ENCODE data around the gene DEFB131A. TPM values are rescaled to one million over a fixed set of nuclear protein-coding genes. Genes with fewer than 3 reads are reported as not detected.
"Not testable (repeated sequence)": the region's sequence is repeated elsewhere in the genome, so short reads cannot be mapped to it uniquely, and the experiment has no call there.

DEFB131A gene, protein sequence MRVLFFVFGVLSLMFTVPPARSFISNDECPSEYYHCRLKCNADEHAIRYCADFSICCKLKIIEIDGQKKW
- not detected in 2 replicates for polyA plus RNA-seq (2012; rRNA removed)
- not detected in 2 replicates for polyA plus RNA-seq (2012; cell fraction: cytosol; rRNA removed)
- not detected in 2 replicates for polyA plus RNA-seq (2012; cell fraction: nucleus; rRNA removed)

DNA sequence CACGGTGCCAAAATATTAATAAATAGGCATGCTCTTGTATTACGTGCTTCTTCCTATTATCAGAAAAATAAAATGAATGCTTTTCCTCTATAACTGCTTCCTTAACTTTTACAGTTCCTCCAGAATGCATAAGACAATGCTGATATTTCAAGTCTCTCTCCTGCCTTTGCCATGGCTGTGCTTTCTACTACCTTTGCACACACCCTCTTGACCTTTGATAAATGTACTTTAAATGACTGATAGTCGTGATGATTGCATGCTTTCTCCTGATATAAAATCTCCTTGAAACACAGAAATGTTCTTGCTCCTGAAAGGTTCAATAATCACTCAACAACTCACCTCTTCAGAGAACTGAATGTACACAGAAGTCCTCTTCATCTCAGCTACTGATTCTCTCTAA is at the start of gene DEFB131A:
DEFB131A (plus strand) TSS at position 301 of the 400 bp plus-strand sequence. CDS start 120 bp downstream, outside the sequence.
- POLR2A ChIA-PET: not testable (repeated sequence)
- 0% methylated on average over 3 of the region's 3 CpGs for WGBS (ENCODE audit: low lambda C conversion rate)

DNA sequence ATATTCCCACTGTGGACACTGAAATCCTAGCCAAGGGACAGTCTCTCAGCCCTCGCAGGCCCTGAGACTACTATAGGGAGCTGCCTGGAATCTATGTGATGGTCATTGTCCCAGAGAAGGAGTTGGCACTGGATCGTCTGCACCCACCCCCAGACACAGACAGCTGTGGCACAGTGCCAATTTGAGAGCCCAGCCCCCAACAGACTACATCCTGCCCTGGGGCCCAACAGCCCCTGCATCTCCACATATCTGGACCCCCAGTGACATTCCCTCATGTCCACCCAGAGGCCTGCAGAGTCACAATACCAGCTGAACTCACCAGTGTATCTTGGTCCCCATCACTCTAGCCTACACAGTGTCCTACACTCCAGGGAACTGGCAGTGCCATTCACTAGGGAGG is 38.4 kb upstream of the DEFB131A start:
- H3K79me2 ChIP-seq (ENCODE audit: insufficient read depth); H3K4me3 ChIP-seq (ENCODE audit: low read depth in 2 of 2, low read length in 1 of 2); H3K27ac ChIP-seq (ENCODE audit: low read depth in 2 of 2, low read length in 1 of 2); DNase-seq; H3K9me3 ChIP-seq; H3K9ac ChIP-seq; CTCF ChIA-PET; H2AFZ ChIP-seq (ENCODE audit: low read depth); POLR2A ChIA-PET; H4K20me1 ChIP-seq (ENCODE audit: insufficient read depth); H3K36me3 ChIP-seq (replicated peaks in 1 of 2; ENCODE audit: control insufficient read depth in 1 of 2, insufficient read depth in 2 of 2, low read length in 1 of 2); H3K4me2 ChIP-seq; H3F3A ChIP-seq (replicated peaks; ENCODE audit: insufficient read depth); H3K27me3 ChIP-seq (ENCODE audit: insufficient read depth); H3K9me2 ChIP-seq; H3K4me1 ChIP-seq (ENCODE audit: control insufficient read depth in 1 of 2, insufficient read depth in 2 of 2, low read depth in 1 of 2, low read length in 1 of 2): not testable (repeated sequence)
- no CpG with 5 or more reads among the region's 2 CpGs for WGBS (ENCODE audit: low lambda C conversion rate)

More for the DNA sequence above, at the start of gene DEFB131A:
- H3K9me3 ChIP-seq; H3K27ac ChIP-seq (ENCODE audit: low read depth in 2 of 2, low read length in 1 of 2); H3K27me3 ChIP-seq (ENCODE audit: insufficient read depth); H4K20me1 ChIP-seq (ENCODE audit: insufficient read depth); H3K9ac ChIP-seq; H3K9me2 ChIP-seq; H3F3A ChIP-seq (replicated peaks; ENCODE audit: insufficient read depth); DNase-seq; H3K36me3 ChIP-seq (replicated peaks in 1 of 2; ENCODE audit: control insufficient read depth in 1 of 2, insufficient read depth in 2 of 2, low read length in 1 of 2); CTCF ChIA-PET; H3K4me3 ChIP-seq (ENCODE audit: low read depth in 2 of 2, low read length in 1 of 2); H3K79me2 ChIP-seq (ENCODE audit: insufficient read depth); H3K4me2 ChIP-seq; H3K4me1 ChIP-seq (ENCODE audit: control insufficient read depth in 1 of 2, insufficient read depth in 2 of 2, low read depth in 1 of 2, low read length in 1 of 2); H2AFZ ChIP-seq (ENCODE audit: low read depth): not testable (repeated sequence)

DNA sequence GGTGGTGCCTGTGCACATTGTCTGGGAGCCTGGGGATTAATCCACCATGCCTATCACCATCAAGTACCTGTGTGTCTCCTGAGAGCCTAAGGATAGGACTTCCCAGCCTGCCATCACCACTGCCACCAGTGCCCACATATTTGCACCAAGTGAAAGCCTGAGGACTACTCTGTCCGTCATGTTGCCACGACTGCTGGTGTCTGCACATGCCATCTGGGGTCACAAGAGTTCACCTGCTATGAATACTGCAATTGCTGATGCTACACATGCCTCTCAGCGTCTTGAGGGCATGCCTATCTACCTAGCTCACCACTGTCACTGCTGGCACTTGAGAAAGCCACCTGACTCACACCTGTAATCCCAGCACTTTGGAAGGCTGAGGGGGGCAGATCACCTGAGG is 37.7 kb upstream of the DEFB131A start:
- H3K9me3 ChIP-seq; H3K36me3 ChIP-seq (replicated peaks in 1 of 2; ENCODE audit: control insufficient read depth in 1 of 2, insufficient read depth in 2 of 2, low read length in 1 of 2); H3F3A ChIP-seq (replicated peaks; ENCODE audit: insufficient read depth); POLR2A ChIA-PET; DNase-seq; H3K79me2 ChIP-seq (ENCODE audit: insufficient read depth); H3K27me3 ChIP-seq (ENCODE audit: insufficient read depth); H2AFZ ChIP-seq (ENCODE audit: low read depth); H3K9ac ChIP-seq; H3K27ac ChIP-seq (ENCODE audit: low read depth in 2 of 2, low read length in 1 of 2); H3K4me1 ChIP-seq (ENCODE audit: control insufficient read depth in 1 of 2, insufficient read depth in 2 of 2, low read depth in 1 of 2, low read length in 1 of 2); H3K9me2 ChIP-seq; CTCF ChIA-PET; H3K4me3 ChIP-seq (ENCODE audit: low read depth in 2 of 2, low read length in 1 of 2); H3K4me2 ChIP-seq; H4K20me1 ChIP-seq (ENCODE audit: insufficient read depth): not testable (repeated sequence)
- no CpG with 5 or more reads among the region's 3 CpGs for WGBS (ENCODE audit: low lambda C conversion rate)

DNA sequence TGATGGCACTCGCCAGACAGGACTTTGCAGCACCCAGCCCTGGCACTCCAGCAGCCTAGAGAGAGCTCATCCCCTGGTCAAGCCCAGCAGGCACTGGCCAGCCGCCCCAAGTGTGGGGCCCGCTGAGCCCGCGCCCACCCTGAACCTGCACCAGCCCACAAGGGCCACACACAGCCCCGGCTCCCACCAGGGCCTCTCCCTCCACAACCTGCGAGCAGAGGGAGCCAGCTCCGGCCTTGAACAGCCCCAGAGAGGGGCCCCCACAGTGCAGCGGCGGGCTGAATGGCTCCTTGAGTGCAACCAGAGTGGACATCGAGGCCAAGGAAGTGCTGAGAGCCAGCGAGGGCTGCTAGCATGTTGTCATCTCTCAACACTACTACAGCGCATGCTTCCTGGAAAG is 34.4 kb upstream of the DEFB131A start:
- Histone ChIP-seq H3K4me3 (ENCODE audit: low read depth in 2 of 2, low read length in 1 of 2) (no peak overlapping the region), H3K27me3 (ENCODE audit: insufficient read depth) (no peaks in the 10 kb centered on the region), H3K4me1 (ENCODE audit: control insufficient read depth in 1 of 2, insufficient read depth in 2 of 2, low read depth in 1 of 2, low read length in 1 of 2) (no peaks in the 10 kb centered on the region), H3F3A (replicated peaks; ENCODE audit: insufficient read depth) (no peaks in the 10 kb centered on the region), H3K27ac (ENCODE audit: low read depth in 2 of 2, low read length in 1 of 2) (no peak overlapping the region), H4K20me1 (ENCODE audit: insufficient read depth) (no peaks in the 10 kb centered on the region), H2AFZ (ENCODE audit: low read depth) (no peak overlapping the region), H3K9ac (no peak overlapping the region), H3K4me2 (no peak overlapping the region), H3K9me2 (no peaks in the 10 kb centered on the region), H3K79me2 (ENCODE audit: insufficient read depth) (no peaks in the 10 kb centered on the region), H3K9me3 (no peaks in the 10 kb centered on the region), H3K36me3 (replicated peaks in 1 of 2; ENCODE audit: control insufficient read depth in 1 of 2, insufficient read depth in 2 of 2, low read length in 1 of 2) (no peaks in the 10 kb centered on the region)
- WGBS (ENCODE audit: low lambda C conversion rate): 19% methylated on average over 2 of the region's 13 CpGs
- no peak for TF ChIP-seq FOXM1 (IDR thresholded peaks at IDR 0.05; ENCODE audit: low read depth)
- TF ChIP-seq YY1 (IDR thresholded peaks at IDR 0.05; ENCODE audit: low read depth): no peak
- no peak for TF ChIP-seq CHD2 (IDR thresholded peaks at IDR 0.05; ENCODE audit: low read length, partially characterized antibody)
- no peak for TF ChIP-seq GABPA (IDR thresholded peaks at IDR 0.05; ENCODE audit: low read depth)
- TF ChIP-seq NFIC (IDR thresholded peaks at IDR 0.05; ENCODE audit: borderline replicate concordance): no peak
- DNase-seq: no peak
- CTCF ChIA-PET: no interaction called here
- POLR2A ChIA-PET: no interaction called here

DNA sequence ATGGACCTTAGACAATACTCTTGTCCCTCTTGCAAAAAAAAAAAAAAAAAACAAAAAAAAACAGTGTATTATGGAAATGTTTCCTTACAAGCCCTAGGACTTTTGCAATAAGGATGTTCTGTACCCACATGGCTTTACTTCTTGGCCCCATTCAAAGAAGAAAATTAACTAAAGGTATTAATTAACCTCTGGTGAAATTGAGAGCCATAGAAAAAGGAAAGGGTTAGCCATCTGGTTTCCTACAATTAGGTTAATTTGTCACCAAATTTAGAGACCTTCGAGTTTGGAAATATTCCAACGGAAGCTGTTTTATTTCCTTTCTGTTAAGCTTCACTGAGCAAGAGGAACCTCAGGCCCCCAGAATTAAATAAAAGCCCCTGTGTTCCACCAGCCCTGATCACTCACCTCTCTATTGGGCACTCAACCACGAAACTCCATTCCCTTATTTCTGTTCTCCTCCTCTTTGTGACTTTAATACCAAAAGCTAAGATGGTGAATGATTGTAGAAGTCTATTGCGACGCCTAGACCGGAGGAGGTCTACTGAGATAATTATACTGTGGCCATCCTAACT is 22.2 kb upstream of the DEFB131A start:
- H3F3A ChIP-seq (replicated peaks; ENCODE audit: insufficient read depth); H3K9ac ChIP-seq; H3K4me2 ChIP-seq; H3K27me3 ChIP-seq (ENCODE audit: insufficient read depth); DNase-seq; H4K20me1 ChIP-seq (ENCODE audit: insufficient read depth); H3K4me1 ChIP-seq (ENCODE audit: control insufficient read depth in 1 of 2, insufficient read depth in 2 of 2, low read depth in 1 of 2, low read length in 1 of 2); H3K9me3 ChIP-seq; CTCF ChIA-PET; POLR2A ChIA-PET; H3K9me2 ChIP-seq; H3K27ac ChIP-seq (ENCODE audit: low read depth in 2 of 2, low read length in 1 of 2); H3K79me2 ChIP-seq (ENCODE audit: insufficient read depth); H3K4me3 ChIP-seq (ENCODE audit: low read depth in 2 of 2, low read length in 1 of 2); H3K36me3 ChIP-seq (replicated peaks in 1 of 2; ENCODE audit: control insufficient read depth in 1 of 2, insufficient read depth in 2 of 2, low read length in 1 of 2); H2AFZ ChIP-seq (ENCODE audit: low read depth): not testable (repeated sequence)
- 28% methylated on average over 6 of the region's 6 CpGs for WGBS (ENCODE audit: low lambda C conversion rate)

DNA sequence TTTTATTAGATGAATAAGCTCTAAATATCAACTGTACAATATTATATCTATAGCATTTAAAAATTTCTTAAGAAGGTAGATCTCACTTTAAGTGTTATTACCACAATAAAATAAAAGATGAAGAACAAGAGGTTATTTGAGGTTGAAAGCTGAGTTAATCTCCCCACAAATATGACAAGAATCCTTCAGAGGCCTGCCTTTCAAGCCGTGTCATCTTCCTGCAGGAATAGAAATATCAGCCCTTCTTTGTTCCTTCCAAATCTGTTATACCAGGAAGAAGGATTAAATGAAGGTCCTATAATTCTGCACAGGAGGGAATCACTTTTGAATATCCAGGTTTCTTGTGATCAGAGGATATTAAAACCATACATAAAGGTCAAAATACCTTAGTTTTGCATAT is 18.3 kb upstream of the DEFB131A start:
- 0% methylated on average over 1 of the region's 1 CpG for WGBS (ENCODE audit: low lambda C conversion rate)
- H2AFZ ChIP-seq (ENCODE audit: low read depth); H3K9me2 ChIP-seq; H4K20me1 ChIP-seq (ENCODE audit: insufficient read depth); CTCF ChIA-PET; H3F3A ChIP-seq (replicated peaks; ENCODE audit: insufficient read depth); H3K36me3 ChIP-seq (replicated peaks in 1 of 2; ENCODE audit: control insufficient read depth in 1 of 2, insufficient read depth in 2 of 2, low read length in 1 of 2); DNase-seq; H3K9ac ChIP-seq; H3K27me3 ChIP-seq (ENCODE audit: insufficient read depth); H3K4me1 ChIP-seq (ENCODE audit: control insufficient read depth in 1 of 2, insufficient read depth in 2 of 2, low read depth in 1 of 2, low read length in 1 of 2); H3K4me3 ChIP-seq (ENCODE audit: low read depth in 2 of 2, low read length in 1 of 2); H3K4me2 ChIP-seq; H3K27ac ChIP-seq (ENCODE audit: low read depth in 2 of 2, low read length in 1 of 2); H3K9me3 ChIP-seq; H3K79me2 ChIP-seq (ENCODE audit: insufficient read depth); POLR2A ChIA-PET: not testable (repeated sequence)
